ENCODE data around the gene GRM3. TPM values are rescaled to one million over a fixed set of nuclear protein-coding genes. Genes with fewer than 3 reads are reported as not detected.

The GRM3 gene
- total and polyA plus RNA-seq, 2 donors, result 0.05 to 0.07 TPM

DNA sequence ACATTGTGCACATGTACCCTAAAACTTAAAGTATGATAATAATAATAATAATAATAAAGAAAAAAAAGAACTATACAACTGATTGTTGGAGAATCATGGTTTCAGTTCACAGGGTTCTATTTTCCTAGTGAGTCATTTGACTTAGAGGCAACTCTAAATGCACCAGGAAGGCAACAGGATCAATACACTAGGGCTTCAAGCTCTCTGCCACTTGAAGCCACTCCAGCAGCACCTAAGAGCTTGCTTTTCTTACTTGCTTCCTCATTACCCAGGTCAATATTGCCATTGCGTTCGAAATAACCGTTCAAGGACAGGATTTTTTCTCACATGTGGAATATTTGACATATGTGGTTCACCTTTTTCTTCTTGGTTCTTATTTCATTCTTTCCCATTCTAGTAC is 189.7 kb downstream of the GRM3 start:
- no peaks in the 10 kb centered on the region for H3K9me3 ChIP-seq (ENCODE audit: control insufficient read depth in 2 of 2, insufficient read depth in 1 of 2, low read length in 1 of 2)
- H3K4me3 ChIP-seq (ENCODE audit: low read length in 2 of 2), result no peak overlapping the region
- no peak overlapping the region for H3K27ac ChIP-seq (ENCODE audit: low read depth in 1 of 2, low read length in 1 of 2)
- DNase-seq (ENCODE audit: low read depth in 6 of 9, low spot score in 9 of 9), result no peak
- WGBS, result over 99% methylated on average over 3 of the region's 3 CpGs
- no peaks in the 10 kb centered on the region for H3K4me1 ChIP-seq (ENCODE audit: control insufficient read depth in 2 of 2, insufficient read depth in 2 of 2, low read length in 2 of 2)
- no peaks in the 10 kb centered on the region for H3K36me3 ChIP-seq (ENCODE audit: control insufficient read depth in 2 of 2, insufficient read depth in 2 of 2, low read length in 1 of 2)
- no peaks in the 10 kb centered on the region for H3K27me3 ChIP-seq (ENCODE audit: control insufficient read depth in 2 of 2, insufficient read depth in 1 of 2, low read length in 1 of 2)

DNA sequence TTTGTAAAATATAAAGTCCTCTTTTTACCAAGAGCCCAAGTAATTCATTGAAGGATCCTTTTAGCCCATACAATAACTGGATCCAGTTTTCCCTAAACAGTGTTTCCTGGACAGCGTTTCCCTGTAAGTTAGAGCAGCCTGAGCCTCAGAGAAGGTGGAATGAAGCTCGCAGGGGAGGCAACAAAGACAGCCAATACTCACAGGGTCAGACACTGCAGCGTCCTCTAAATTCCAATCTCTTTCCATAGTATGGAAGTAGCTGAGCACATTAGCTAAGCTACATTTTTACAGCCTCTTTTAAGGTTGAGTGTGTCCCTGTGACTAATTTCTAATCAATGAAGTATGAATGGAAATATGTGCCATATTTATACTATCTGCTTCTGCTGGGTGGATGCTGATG is 193.5 kb downstream of the GRM3 start:
- Histone ChIP-seq H3K27me3 (ENCODE audit: control insufficient read depth in 2 of 2, insufficient read depth in 1 of 2, low read length in 1 of 2) (no peaks in the 10 kb centered on the region), H3K36me3 (ENCODE audit: control insufficient read depth in 2 of 2, insufficient read depth in 2 of 2, low read length in 1 of 2) (no peaks in the 10 kb centered on the region), H3K4me3 (ENCODE audit: low read length in 2 of 2) (no peak overlapping the region), H3K4me1 (ENCODE audit: control insufficient read depth in 2 of 2, insufficient read depth in 2 of 2, low read length in 2 of 2) (no peaks in the 10 kb centered on the region), H3K27ac (ENCODE audit: low read depth in 1 of 2, low read length in 1 of 2) (no peak overlapping the region), H3K9me3 (ENCODE audit: control insufficient read depth in 2 of 2, insufficient read depth in 1 of 2, low read length in 1 of 2) (no peaks in the 10 kb centered on the region)
- no peak for DNase-seq (ENCODE audit: low read depth in 6 of 9, low spot score in 9 of 9)
- WGBS, result 89% methylated on average over 3 of the region's 3 CpGs

DNA sequence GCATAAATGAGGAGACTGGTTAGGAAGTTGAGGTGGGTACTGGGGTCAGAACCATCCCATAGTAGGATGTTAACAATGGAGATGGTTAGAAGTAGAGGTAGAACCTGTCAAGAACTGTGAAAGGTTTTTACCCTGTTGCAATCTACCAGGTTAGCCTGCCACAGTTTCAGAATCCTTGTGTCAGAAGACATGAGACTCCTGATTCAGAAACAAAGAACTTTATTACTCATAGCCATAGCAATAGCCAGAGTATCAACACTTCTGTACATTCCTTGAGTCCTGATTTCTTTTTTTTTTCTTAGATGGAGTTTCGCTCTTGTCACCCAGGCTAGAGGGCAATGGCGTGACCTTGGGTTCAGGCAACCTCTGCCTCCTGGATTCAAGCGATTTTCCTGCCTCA is 200.9 kb downstream of the GRM3 start:
- H3K36me3 ChIP-seq (ENCODE audit: control insufficient read depth in 2 of 2, insufficient read depth in 2 of 2, low read length in 1 of 2), result no peaks in the 10 kb centered on the region
- 94% methylated on average over 3 of the region's 3 CpGs for WGBS
- H3K9me3 ChIP-seq (ENCODE audit: control insufficient read depth in 2 of 2, insufficient read depth in 1 of 2, low read length in 1 of 2), result no peaks in the 10 kb centered on the region
- no peaks in the 10 kb centered on the region for H3K27me3 ChIP-seq (ENCODE audit: control insufficient read depth in 2 of 2, insufficient read depth in 1 of 2, low read length in 1 of 2)
- H3K4me1 ChIP-seq (ENCODE audit: control insufficient read depth in 2 of 2, insufficient read depth in 2 of 2, low read length in 2 of 2), result no peaks in the 10 kb centered on the region
- H3K27ac ChIP-seq (ENCODE audit: low read depth in 1 of 2, low read length in 1 of 2), result no peak overlapping the region
- no peak overlapping the region for H3K4me3 ChIP-seq (ENCODE audit: low read length in 2 of 2)
- no peak for DNase-seq (ENCODE audit: low read depth in 6 of 9, low spot score in 9 of 9)

DNA sequence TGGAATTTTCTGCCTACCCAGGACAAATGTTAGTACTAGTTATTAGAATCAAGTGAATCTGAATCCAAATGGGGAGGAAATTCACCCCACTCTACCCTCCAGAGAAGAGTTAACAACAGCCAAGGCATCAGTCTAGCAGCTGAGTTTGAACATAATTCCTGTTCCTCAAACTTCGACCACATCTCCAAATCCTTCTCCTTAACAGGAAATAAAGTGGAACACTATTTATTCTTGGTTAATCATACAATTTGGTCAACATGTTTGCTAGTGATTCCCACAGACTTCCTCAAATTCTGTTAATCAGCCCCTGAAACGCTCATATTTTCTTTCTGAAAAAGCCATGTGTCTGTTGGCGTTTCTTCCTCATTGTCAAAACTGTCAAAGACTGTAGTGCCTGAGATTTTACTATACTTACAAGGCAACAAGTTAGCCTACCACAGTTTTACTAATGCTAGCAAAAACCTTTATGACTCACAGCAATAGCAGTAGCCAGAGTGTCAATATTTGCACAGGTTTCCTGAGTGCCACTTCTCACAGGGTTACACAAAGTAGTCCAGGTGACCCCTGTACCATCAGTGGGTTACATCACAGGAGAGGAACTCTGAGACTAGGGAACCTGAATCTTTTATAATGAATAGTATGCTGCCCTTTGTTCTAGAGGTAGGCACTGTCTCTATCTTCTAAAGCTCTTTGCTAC is 202.9 kb downstream of the GRM3 start:
- Histone ChIP-seq H3K4me1 (ENCODE audit: control insufficient read depth in 2 of 2, insufficient read depth in 2 of 2, low read length in 2 of 2) (no peaks in the 10 kb centered on the region), H3K27ac (ENCODE audit: low read depth in 1 of 2, low read length in 1 of 2) (no peak overlapping the region), H3K9me3 (ENCODE audit: control insufficient read depth in 2 of 2, insufficient read depth in 1 of 2, low read length in 1 of 2) (no peaks in the 10 kb centered on the region), H3K27me3 (ENCODE audit: control insufficient read depth in 2 of 2, insufficient read depth in 1 of 2, low read length in 1 of 2) (no peaks in the 10 kb centered on the region), H3K36me3 (ENCODE audit: control insufficient read depth in 2 of 2, insufficient read depth in 2 of 2, low read length in 1 of 2) (no peaks in the 10 kb centered on the region), H3K4me3 (ENCODE audit: low read length in 2 of 2) (no peak overlapping the region)
- no peak for DNase-seq (ENCODE audit: low read depth in 6 of 9, low spot score in 9 of 9)
- WGBS, result 14% methylated on average over 3 of the region's 3 CpGs

DNA sequence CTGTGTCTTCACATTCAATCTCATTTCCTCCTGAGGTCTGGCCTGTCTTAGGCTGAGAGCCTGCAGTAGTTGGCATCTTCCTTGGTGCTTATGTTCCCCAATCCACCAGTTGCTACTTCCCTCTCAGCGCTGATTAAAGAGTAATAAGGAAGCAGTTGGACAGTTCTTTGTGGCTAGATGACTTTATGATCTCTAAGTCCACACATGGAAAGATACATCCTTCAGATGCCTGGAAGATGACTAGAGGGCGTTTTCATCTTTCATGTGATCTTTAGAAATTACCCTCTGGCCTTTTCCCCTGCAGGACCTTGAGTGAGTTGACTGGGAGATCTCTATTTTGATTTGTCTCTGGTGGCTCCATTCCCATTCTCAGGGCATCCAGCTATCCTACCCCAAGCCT is 204.5 kb downstream of the GRM3 start:
- Histone ChIP-seq H3K27me3 (ENCODE audit: control insufficient read depth in 2 of 2, insufficient read depth in 1 of 2, low read length in 1 of 2) (no peaks in the 10 kb centered on the region), H3K4me1 (ENCODE audit: control insufficient read depth in 2 of 2, insufficient read depth in 2 of 2, low read length in 2 of 2) (no peaks in the 10 kb centered on the region), H3K36me3 (ENCODE audit: control insufficient read depth in 2 of 2, insufficient read depth in 2 of 2, low read length in 1 of 2) (no peaks in the 10 kb centered on the region), H3K4me3 (ENCODE audit: low read length in 2 of 2) (no peak overlapping the region), H3K9me3 (ENCODE audit: control insufficient read depth in 2 of 2, insufficient read depth in 1 of 2, low read length in 1 of 2) (no peaks in the 10 kb centered on the region), H3K27ac (ENCODE audit: low read depth in 1 of 2, low read length in 1 of 2) (no peak overlapping the region)
- 72% methylated on average over 2 of the region's 2 CpGs for WGBS
- DNase-seq (ENCODE audit: low read depth in 6 of 9, low spot score in 9 of 9), result no peak

DNA sequence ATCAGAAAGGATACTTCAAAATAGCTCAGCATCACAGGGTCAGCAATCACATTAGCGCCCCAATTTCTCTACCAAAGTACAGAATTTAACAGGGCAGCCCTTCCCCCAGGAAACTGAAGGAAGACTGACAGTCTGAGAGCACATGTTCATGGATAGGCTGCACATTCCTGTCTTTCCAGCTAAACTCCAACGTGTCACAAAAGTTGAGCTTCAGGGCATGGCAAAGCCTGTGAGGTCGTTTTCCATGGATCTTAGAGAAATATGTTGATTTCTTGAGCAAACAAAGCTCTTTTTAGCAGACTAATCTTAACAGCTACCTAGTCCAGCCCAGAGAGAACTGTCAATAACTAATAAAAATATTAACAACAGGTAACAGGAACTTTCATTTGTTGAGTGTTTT is 207.9 kb downstream of the GRM3 start:
- H3K9me3 ChIP-seq (ENCODE audit: control insufficient read depth in 2 of 2, insufficient read depth in 1 of 2, low read length in 1 of 2), result no peaks in the 10 kb centered on the region
- 75% methylated on average over 3 of the region's 3 CpGs for WGBS
- H3K4me3 ChIP-seq (ENCODE audit: low read length in 2 of 2), result no peak overlapping the region
- H3K27ac ChIP-seq (ENCODE audit: low read depth in 1 of 2, low read length in 1 of 2), result no peak overlapping the region
- no peaks in the 10 kb centered on the region for H3K27me3 ChIP-seq (ENCODE audit: control insufficient read depth in 2 of 2, insufficient read depth in 1 of 2, low read length in 1 of 2)
- no peak for DNase-seq (ENCODE audit: low read depth in 6 of 9, low spot score in 9 of 9)
- no peaks in the 10 kb centered on the region for H3K36me3 ChIP-seq (ENCODE audit: control insufficient read depth in 2 of 2, insufficient read depth in 2 of 2, low read length in 1 of 2)
- no peaks in the 10 kb centered on the region for H3K4me1 ChIP-seq (ENCODE audit: control insufficient read depth in 2 of 2, insufficient read depth in 2 of 2, low read length in 2 of 2)

DNA sequence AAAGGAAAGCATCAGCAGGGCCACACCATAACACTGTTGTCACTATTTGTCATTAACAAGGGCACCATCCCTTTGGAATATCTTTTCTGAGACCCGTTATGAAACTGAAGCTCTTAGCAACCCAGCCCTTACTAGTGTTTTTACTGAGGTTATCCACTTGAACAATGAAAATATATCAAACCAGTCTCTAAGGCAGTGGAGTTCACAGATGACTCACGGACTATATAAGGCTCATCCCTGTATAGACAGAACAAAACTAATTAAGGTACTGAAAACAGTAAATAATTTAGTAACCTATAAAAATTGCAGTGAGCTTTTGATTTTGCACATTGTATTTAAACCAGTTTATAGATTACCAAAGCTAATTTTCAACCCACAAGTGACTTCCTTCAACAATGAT is 219.7 kb downstream of the GRM3 start:
- no peaks in the 10 kb centered on the region for H3K9me3 ChIP-seq (ENCODE audit: control insufficient read depth in 2 of 2, insufficient read depth in 1 of 2, low read length in 1 of 2)
- 96% methylated on average over 2 of the region's 2 CpGs for WGBS
- no peaks in the 10 kb centered on the region for H3K4me1 ChIP-seq (ENCODE audit: control insufficient read depth in 2 of 2, insufficient read depth in 2 of 2, low read length in 2 of 2)
- no peak overlapping the region for H3K4me3 ChIP-seq (ENCODE audit: low read length in 2 of 2)
- no peaks in the 10 kb centered on the region for H3K27me3 ChIP-seq (ENCODE audit: control insufficient read depth in 2 of 2, insufficient read depth in 1 of 2, low read length in 1 of 2)
- no peak overlapping the region for H3K27ac ChIP-seq (ENCODE audit: low read depth in 1 of 2, low read length in 1 of 2)
- no peaks in the 10 kb centered on the region for H3K36me3 ChIP-seq (ENCODE audit: control insufficient read depth in 2 of 2, insufficient read depth in 2 of 2, low read length in 1 of 2)
- no peak for DNase-seq (ENCODE audit: low read depth in 6 of 9, low spot score in 9 of 9)

DNA sequence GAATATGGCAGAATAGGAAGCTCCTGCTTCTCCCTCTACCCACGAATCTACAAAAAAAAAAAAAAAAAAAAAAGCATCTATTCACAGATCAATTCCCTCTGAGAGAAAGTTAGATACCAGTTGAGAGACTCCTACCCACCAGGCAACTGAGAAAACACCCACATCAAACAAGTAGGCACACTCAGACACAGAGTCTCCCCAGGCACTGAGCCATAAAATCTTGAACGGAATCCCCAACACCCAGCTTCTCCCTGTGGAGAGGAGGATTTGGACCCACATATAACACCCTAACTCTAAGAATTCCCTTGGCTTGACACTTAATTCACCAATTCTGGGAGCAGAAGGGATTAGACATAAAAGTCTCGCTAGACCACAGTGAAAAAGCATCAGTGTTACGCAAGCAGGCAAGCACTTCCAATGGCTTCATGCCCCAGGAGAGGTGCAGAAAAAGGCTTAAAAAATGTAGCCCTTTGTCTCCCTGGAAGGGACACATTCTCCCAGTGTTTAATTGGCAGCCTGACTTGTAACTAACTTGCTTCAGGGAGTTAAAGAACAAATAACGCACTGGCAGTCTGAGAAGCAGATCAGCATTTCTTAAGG is 223.6 kb downstream of the GRM3 start:
- WGBS, result 86% methylated on average over 5 of the region's 5 CpGs
- H3K27ac ChIP-seq (ENCODE audit: low read depth in 1 of 2, low read length in 1 of 2), result no peak overlapping the region
- H3K4me3 ChIP-seq (ENCODE audit: low read length in 2 of 2), result no peak overlapping the region
- no peaks in the 10 kb centered on the region for H3K36me3 ChIP-seq (ENCODE audit: control insufficient read depth in 2 of 2, insufficient read depth in 2 of 2, low read length in 1 of 2)
- H3K9me3 ChIP-seq (ENCODE audit: control insufficient read depth in 2 of 2, insufficient read depth in 1 of 2, low read length in 1 of 2), result no peaks in the 10 kb centered on the region
- DNase-seq (ENCODE audit: low read depth in 6 of 9, low spot score in 9 of 9), result no peak
- no peaks in the 10 kb centered on the region for H3K27me3 ChIP-seq (ENCODE audit: control insufficient read depth in 2 of 2, insufficient read depth in 1 of 2, low read length in 1 of 2)
- H3K4me1 ChIP-seq (ENCODE audit: control insufficient read depth in 2 of 2, insufficient read depth in 2 of 2, low read length in 2 of 2), result no peaks in the 10 kb centered on the region

DNA sequence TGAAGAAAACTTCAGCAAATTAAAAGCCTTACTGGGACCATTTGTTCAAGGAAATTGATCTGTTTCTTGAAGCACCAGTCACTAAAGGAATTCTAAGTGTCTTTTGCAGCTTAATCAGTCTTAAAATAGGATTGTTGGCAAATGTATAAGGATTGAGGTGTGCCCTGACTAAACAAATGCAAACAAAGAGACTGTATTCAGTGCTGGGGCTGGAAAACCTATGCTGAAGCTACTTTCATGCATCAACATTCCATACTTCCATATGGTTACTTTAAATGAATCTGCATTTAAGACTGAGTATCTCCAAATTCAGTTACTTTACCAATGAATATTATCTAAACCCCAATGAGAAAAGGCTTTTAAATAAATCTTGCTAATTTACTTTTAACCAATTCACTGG is 232.4 kb downstream of the GRM3 start:
- no peaks in the 10 kb centered on the region for H3K9me3 ChIP-seq (ENCODE audit: control insufficient read depth in 2 of 2, insufficient read depth in 1 of 2, low read length in 1 of 2)
- no peaks in the 10 kb centered on the region for H3K27me3 ChIP-seq (ENCODE audit: control insufficient read depth in 2 of 2, insufficient read depth in 1 of 2, low read length in 1 of 2)
- no peaks in the 10 kb centered on the region for H3K4me1 ChIP-seq (ENCODE audit: control insufficient read depth in 2 of 2, insufficient read depth in 2 of 2, low read length in 2 of 2)
- DNase-seq (ENCODE audit: low read depth in 6 of 9, low spot score in 9 of 9), result no peak
- H3K27ac ChIP-seq (ENCODE audit: low read depth in 1 of 2, low read length in 1 of 2), result no peak overlapping the region
- H3K36me3 ChIP-seq (ENCODE audit: control insufficient read depth in 2 of 2, insufficient read depth in 2 of 2, low read length in 1 of 2), result no peaks in the 10 kb centered on the region
- no peak overlapping the region for H3K4me3 ChIP-seq (ENCODE audit: low read length in 2 of 2)
